GM23338 (cell line): ENCODE data around the gene PADI1. TPM values are rescaled to one million over a fixed set of nuclear protein-coding genes. Genes with fewer than 3 reads are reported as not detected.

Experiments used
- ATAC-seq: fragments of 200-7000 bp; cut with Tn5 transposase; 3 replicates; pipeline ENCODE4 v1.9.1; 2020
- DNase-seq: peaks from one replicate; pipeline ENCODE4 v3.0.0-alpha.2; 2015; ENCODE audit warnings: low spot score
- H2AFZ ChIP-seq: fragments of 200-600 bp; sonication (generic); 2 replicates; pipeline ENCODE4 v1.8.0; 2016; ENCODE audit warnings: antibody characterized with exemption, mild to moderate bottlenecking, moderate library complexity
- H3F3A ChIP-seq: fragments of 200-600 bp; sonication (generic); replicated peaks from 2 replicates; pipeline ENCODE4 v1.8.0; 2017; ENCODE audit warnings: antibody characterized with exemption, mixed run types, low read depth
- H3K27ac ChIP-seq: fragments of 200-600 bp; sonication (generic); 2 replicates; pipeline ENCODE4 v1.6.1; 2016; ENCODE audit warnings: low read depth
- H3K27me3 ChIP-seq: fragments of 200-600 bp; sonication (generic); 2 replicates; pipeline ENCODE4 v1.8.0; 2016; ENCODE audit warnings: mild to moderate bottlenecking, mixed run types, moderate library complexity; ENCODE audit not compliant: insufficient read depth
- H3K36me3 ChIP-seq: fragments of 200-600 bp; sonication (generic); 2 replicates; pipeline ENCODE4 v1.8.0; 2016; ENCODE audit warnings: mild to moderate bottlenecking; ENCODE audit not compliant: insufficient read depth
- H3K4me1 ChIP-seq: fragments of 200-600 bp; sonication (generic); 2 replicates; pipeline ENCODE4 v1.8.0; 2016; ENCODE audit warnings: mild to moderate bottlenecking, moderate library complexity; ENCODE audit not compliant: insufficient read depth
- H3K4me2 ChIP-seq: fragments of 200-600 bp; sonication (generic); 2 replicates; pipeline ENCODE4 v1.7.1; 2017; ENCODE audit warnings: mixed run types
- H3K4me3 ChIP-seq: fragments of 200-600 bp; sonication (generic); 2 replicates; pipeline ENCODE4 v1.6.1; 2016; ENCODE audit warnings: mixed run types
- H3K79me2 ChIP-seq: fragments of 200-600 bp; sonication (generic); replicated peaks from 2 replicates; pipeline ENCODE4 v1.8.0; 2017; ENCODE audit warnings: mild to moderate bottlenecking; ENCODE audit not compliant: insufficient read depth
- H3K9me2 ChIP-seq: fragments of 200-600 bp; sonication (generic); 2 replicates; pipeline ENCODE4 v1.8.0; 2017; ENCODE audit not compliant: insufficient read depth
- H4K20me1 ChIP-seq: fragments of 200-600 bp; sonication (generic); replicated peaks from 2 replicates; pipeline ENCODE4 v1.8.0; 2017; ENCODE audit warnings: mild to moderate bottlenecking; ENCODE audit not compliant: insufficient read depth
- H3K27ac Mint-ChIP-seq: 2 replicates; pipeline ENCODE4 v1.8.0; 2020; ENCODE audit warnings: inconsistent platforms, mild to moderate bottlenecking, moderate library complexity, mixed read lengths
- H3K27me3 Mint-ChIP-seq: 3 replicates; pipeline ENCODE4 v1.8.0; 2022; ENCODE audit warnings: low read depth, mild to moderate bottlenecking, moderate library complexity, mixed read lengths, inconsistent platforms; ENCODE audit not compliant: insufficient read depth, poor library complexity
- H3K36me3 Mint-ChIP-seq: 3 replicates; pipeline ENCODE4 v1.8.0; 2021; ENCODE audit warnings: low read depth, mild to moderate bottlenecking, inconsistent platforms, moderate library complexity, mixed read lengths
- H3K4me1 Mint-ChIP-seq: 3 replicates; pipeline ENCODE4 v1.8.0; 2020; ENCODE audit warnings: mild to moderate bottlenecking, inconsistent platforms, mixed read lengths
- H3K4me3 Mint-ChIP-seq: 3 replicates; pipeline ENCODE4 v1.8.0; 2021; ENCODE audit warnings: moderate library complexity, mild to moderate bottlenecking, inconsistent platforms, mixed read lengths
- H3K9me3 Mint-ChIP-seq: 3 replicates; pipeline ENCODE4 v1.8.0; 2020; ENCODE audit warnings: moderate library complexity, mild to moderate bottlenecking, inconsistent platforms, mixed read lengths
- EZH2phosphoT487 ChIP-seq: fragments of 200-600 bp; sonication (generic); IDR thresholded peaks from one replicate; pipeline ENCODE4 v1.8.1; 2018; ENCODE audit warnings: antibody characterized with exemption; ENCODE audit not compliant: unreplicated experiment
- JUNB ChIP-seq: IDR thresholded peaks from one replicate; pipeline ENCODE4 v1.6.1; 2016; ENCODE audit warnings: antibody characterized with exemption; ENCODE audit not compliant: unreplicated experiment
- POLR2AphosphoS5 ChIP-seq: IDR thresholded peaks from 2 replicates; pipeline ENCODE4 v1.6.1; 2016; ENCODE audit warnings: antibody characterized with exemption, low read depth
- ZNF114 ChIP-seq: fragments of 250-450 bp; sonication (Bioruptor Pico); IDR thresholded peaks from 2 replicates; pipeline ENCODE4 v1.5.0; 2020; ENCODE audit warnings: mild to moderate bottlenecking, moderate library complexity
- ZNF331 ChIP-seq: fragments of 250-450 bp; sonication (Bioruptor Pico); IDR thresholded peaks from 2 replicates; pipeline ENCODE4 v1.5.0; 2020; ENCODE audit warnings: low read depth, mild to moderate bottlenecking, moderate library complexity
- polyA plus RNA-seq: library from polyadenylated mRNA; unstranded; fragments of >200 nt; fragmentation: Nextera tagmentation; extraction: Ambion mirVana; gene quantifications from 2 replicates; pipeline ENCODE4 v1.2.1, GENCODE V29; 2016
- total RNA-seq: library from RNA; depleted of rRNA; stranded (reverse); fragments of >200 nt; shearing (Covaris generic); gene quantifications from 2 replicates; pipeline ENCODE4 v1.2.3, GENCODE V29; 2014
- TF ChIP-seq, protein P1 (sequence below): IDR thresholded peaks from 2 replicates; pipeline ENCODE4 v1.6.1; 2016; ENCODE audit warnings: antibody characterized with exemption
- TF ChIP-seq, protein P2 (sequence below): fragments of 250-450 bp; sonication (Bioruptor Pico); IDR thresholded peaks from 2 replicates; pipeline ENCODE4 v1.5.0; 2020; ENCODE audit warnings: mild to moderate bottlenecking, moderate library complexity
- TF ChIP-seq, protein P3 (sequence below), 2 experiments: fragments of 200-600 bp in 1 of 2; sonication (generic) in 1 of 2; conservative IDR thresholded peaks; 2 replicates each; pipeline versions ENCODE4 v1.5.1 to v1.6.1; 2016 to 2017; ENCODE audit warnings: antibody characterized with exemption in 2 of 2, low read depth in 2 of 2, mild to moderate bottlenecking in 2 of 2, moderate library complexity in 1 of 2

The PADI1 gene
- total and polyA plus RNA-seq, 2 experiments from 2014 or later: 0.26 to 0.28 TPM

DNA sequence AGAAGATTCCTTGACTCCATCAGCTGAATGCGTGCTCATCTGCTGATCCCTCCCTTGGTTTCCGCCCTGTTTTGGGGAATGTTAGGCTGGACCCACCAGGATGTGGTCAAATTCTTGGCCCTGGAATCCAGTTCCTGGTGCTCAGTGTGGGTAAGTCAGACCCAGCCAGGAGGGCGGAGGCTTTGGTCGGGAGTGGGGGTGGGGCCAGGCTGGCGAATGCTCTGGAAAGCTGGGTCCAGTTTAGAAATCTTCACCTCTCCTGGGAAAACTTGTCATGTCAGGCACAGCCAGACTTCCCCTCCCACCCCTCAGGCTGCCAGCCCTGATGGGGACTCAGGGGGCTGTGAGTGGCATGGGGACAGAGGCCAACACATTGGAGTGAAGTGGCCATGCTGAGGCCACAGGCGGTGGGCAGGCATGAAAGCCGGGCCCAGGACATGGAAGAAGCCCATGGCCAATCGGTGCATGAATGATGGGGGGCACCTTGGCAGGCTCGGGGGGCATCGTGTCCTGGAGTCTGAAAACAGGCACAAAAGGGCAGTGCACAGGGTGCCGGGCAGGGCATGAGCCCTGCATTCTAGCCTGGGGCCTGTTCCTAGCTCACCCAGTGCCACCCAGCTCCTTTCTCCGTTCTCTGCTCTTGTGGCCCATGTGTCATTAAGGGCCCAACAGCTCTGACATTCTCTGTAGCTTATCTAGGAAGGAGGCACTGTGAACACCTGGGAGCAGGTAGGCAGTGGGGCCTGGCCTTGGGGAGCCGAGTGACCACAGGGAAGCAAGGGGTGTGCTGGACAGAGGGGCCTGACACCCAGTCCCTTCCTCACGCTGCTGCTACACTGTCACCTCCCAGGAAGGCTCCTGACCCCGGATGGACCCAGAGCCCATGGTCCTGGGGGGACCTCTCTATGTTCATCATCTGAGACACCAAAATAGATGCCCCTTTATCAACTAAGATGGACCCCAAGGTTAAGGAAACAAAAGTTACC is 14.6 kb upstream of the PADI1 start (continued):
- TF ChIP-seq, protein P1, sequence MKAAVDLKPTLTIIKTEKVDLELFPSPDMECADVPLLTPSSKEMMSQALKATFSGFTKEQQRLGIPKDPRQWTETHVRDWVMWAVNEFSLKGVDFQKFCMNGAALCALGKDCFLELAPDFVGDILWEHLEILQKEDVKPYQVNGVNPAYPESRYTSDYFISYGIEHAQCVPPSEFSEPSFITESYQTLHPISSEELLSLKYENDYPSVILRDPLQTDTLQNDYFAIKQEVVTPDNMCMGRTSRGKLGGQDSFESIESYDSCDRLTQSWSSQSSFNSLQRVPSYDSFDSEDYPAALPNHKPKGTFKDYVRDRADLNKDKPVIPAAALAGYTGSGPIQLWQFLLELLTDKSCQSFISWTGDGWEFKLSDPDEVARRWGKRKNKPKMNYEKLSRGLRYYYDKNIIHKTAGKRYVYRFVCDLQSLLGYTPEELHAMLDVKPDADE: no peak
- TF ChIP-seq ZNF331 (CRISPR knock-in tag) (no peak), EZH2phosphoT487 (no peak), POLR2AphosphoS5 (no peak)

DNA sequence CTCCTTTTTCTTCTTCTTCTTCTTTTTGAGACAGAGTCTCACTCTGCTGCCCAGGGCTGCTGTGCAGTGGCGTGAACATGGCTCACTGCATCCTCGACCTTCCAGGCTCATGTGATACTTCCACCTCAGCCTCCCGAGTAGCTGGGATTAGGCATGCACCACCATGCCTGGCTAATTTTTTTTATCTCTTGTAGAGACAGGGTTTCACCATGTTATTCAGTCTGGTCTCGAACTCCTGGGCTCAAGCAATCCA is 13.0 kb upstream of the PADI1 start:
- H3K27ac Mint-ChIP-seq: no peak overlapping the region
- H3K9me3 Mint-ChIP-seq: peaks cover 13% of the 10 kb centered on the region
- no peaks in the 10 kb centered on the region; the same call in 2 of the 3 replicates for H3K36me3 Mint-ChIP-seq
- Histone ChIP-seq H2AFZ (no peak overlapping the region), H4K20me1 (no peaks in the 10 kb centered on the region), H3K9me2 (no peaks in the 10 kb centered on the region), H3K27me3 (no peaks in the 10 kb centered on the region), H3K27ac (no peak overlapping the region), H3K4me2 (no peak overlapping the region), H3K36me3 (no peaks in the 10 kb centered on the region), H3K79me2 (no peaks in the 10 kb centered on the region), H3K4me3 (no peak overlapping the region), H3K4me1 (peaks cover 2% of the 10 kb centered on the region), H3F3A (no peaks in the 10 kb centered on the region)
- H3K4me1 Mint-ChIP-seq: peaks cover 8% of the 10 kb centered on the region
- H3K4me3 Mint-ChIP-seq: no peak overlapping the region
- peaks cover 9% of the 10 kb centered on the region for H3K27me3 Mint-ChIP-seq
- TF ChIP-seq JUNB (no peak), POLR2AphosphoS5 (no peak), EZH2phosphoT487 (no peak), ZNF114 (CRISPR knock-in tag) (no peak)
- TF ChIP-seq, protein P1: no peak
- TF ChIP-seq, protein P2, sequence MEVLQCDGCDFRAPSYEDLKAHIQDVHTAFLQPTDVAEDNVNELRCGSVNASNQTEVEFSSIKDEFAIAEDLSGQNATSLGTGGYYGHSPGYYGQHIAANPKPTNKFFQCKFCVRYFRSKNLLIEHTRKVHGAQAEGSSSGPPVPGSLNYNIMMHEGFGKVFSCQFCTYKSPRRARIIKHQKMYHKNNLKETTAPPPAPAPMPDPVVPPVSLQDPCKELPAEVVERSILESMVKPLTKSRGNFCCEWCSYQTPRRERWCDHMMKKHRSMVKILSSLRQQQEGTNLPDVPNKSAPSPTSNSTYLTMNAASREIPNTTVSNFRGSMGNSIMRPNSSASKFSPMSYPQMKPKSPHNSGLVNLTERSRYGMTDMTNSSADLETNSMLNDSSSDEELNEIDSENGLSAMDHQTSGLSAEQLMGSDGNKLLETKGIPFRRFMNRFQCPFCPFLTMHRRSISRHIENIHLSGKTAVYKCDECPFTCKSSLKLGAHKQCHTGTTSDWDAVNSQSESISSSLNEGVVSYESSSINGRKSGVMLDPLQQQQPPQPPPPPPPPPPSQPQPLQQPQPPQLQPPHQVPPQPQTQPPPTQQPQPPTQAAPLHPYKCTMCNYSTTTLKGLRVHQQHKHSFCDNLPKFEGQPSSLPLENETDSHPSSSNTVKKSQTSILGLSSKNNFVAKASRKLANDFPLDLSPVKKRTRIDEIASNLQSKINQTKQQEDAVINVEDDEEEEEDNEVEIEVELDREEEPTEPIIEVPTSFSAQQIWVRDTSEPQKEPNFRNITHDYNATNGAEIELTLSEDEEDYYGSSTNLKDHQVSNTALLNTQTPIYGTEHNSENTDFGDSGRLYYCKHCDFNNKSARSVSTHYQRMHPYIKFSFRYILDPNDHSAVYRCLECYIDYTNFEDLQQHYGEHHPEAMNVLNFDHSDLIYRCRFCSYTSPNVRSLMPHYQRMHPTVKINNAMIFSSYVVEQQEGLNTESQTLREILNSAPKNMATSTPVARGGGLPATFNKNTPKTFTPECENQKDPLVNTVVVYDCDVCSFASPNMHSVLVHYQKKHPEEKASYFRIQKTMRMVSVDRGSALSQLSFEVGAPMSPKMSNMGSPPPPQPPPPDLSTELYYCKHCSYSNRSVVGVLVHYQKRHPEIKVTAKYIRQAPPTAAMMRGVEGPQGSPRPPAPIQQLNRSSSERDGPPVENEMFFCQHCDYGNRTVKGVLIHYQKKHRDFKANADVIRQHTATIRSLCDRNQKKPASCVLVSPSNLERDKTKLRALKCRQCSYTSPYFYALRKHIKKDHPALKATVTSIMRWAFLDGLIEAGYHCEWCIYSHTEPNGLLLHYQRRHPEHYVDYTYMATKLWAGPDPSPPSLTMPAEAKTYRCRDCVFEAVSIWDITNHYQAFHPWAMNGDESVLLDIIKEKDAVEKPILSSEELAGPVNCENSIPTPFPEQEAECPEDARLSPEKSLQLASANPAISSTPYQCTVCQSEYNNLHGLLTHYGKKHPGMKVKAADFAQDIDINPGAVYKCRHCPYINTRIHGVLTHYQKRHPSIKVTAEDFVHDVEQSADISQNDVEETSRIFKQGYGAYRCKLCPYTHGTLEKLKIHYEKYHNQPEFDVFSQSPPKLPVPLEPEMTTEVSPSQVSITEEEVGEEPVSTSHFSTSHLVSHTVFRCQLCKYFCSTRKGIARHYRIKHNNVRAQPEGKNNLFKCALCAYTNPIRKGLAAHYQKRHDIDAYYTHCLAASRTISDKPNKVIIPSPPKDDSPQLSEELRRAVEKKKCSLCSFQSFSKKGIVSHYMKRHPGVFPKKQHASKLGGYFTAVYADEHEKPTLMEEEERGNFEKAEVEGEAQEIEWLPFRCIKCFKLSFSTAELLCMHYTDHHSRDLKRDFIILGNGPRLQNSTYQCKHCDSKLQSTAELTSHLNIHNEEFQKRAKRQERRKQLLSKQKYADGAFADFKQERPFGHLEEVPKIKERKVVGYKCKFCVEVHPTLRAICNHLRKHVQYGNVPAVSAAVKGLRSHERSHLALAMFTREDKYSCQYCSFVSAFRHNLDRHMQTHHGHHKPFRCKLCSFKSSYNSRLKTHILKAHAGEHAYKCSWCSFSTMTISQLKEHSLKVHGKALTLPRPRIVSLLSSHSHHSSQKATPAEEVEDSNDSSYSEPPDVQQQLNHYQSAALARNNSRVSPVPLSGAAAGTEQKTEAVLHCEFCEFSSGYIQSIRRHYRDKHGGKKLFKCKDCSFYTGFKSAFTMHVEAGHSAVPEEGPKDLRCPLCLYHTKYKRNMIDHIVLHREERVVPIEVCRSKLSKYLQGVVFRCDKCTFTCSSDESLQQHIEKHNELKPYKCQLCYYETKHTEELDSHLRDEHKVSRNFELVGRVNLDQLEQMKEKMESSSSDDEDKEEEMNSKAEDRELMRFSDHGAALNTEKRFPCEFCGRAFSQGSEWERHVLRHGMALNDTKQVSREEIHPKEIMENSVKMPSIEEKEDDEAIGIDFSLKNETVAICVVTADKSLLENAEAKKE (CRISPR knock-in tag): no peak
- TF ChIP-seq, protein P3, sequence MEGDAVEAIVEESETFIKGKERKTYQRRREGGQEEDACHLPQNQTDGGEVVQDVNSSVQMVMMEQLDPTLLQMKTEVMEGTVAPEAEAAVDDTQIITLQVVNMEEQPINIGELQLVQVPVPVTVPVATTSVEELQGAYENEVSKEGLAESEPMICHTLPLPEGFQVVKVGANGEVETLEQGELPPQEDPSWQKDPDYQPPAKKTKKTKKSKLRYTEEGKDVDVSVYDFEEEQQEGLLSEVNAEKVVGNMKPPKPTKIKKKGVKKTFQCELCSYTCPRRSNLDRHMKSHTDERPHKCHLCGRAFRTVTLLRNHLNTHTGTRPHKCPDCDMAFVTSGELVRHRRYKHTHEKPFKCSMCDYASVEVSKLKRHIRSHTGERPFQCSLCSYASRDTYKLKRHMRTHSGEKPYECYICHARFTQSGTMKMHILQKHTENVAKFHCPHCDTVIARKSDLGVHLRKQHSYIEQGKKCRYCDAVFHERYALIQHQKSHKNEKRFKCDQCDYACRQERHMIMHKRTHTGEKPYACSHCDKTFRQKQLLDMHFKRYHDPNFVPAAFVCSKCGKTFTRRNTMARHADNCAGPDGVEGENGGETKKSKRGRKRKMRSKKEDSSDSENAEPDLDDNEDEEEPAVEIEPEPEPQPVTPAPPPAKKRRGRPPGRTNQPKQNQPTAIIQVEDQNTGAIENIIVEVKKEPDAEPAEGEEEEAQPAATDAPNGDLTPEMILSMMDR (conservative IDR thresholded peaks at IDR 0.05; ENCODE audit: low read depth in 2 of 2): no peak
- no peak for DNase-seq
- no peak for ATAC-seq
